HG02981 (cell line): ENCODE data around the gene SLC25A2.
"Not testable (repeated sequence)": the region's sequence is repeated elsewhere in the genome, so short reads cannot be mapped to it uniquely, and the experiment has no call there.

Experiments used
- ATAC-seq: cut with Tn5 transposase; IDR thresholded peaks from one replicate; pipeline ENCODE4 v1.9.1; 2021; ENCODE audit warnings: mild to moderate bottlenecking, moderate library complexity; ENCODE audit not compliant: unreplicated experiment

Gene SLC25A2

DNA sequence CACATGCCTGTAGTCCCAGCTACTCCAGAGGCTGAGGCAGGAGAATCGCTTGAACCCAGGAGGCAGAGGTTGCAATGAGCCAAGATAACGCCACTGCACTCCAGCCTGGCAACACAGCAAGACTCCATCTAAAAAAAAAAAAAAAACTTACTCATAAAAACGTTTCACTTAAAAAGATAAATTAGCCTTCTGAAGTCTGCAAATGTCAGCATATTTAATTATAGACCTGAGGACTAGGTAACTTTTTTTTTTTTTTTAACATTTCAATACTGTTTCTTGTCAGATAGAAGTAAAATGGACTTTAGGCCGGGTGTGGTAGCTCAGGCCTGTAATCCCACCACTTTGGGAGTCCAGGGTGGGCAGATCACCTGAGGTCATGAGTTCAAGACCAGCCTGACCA, 13.1 kb upstream of the SLC25A2 start:
- ATAC-seq, result not testable (repeated sequence)

DNA sequence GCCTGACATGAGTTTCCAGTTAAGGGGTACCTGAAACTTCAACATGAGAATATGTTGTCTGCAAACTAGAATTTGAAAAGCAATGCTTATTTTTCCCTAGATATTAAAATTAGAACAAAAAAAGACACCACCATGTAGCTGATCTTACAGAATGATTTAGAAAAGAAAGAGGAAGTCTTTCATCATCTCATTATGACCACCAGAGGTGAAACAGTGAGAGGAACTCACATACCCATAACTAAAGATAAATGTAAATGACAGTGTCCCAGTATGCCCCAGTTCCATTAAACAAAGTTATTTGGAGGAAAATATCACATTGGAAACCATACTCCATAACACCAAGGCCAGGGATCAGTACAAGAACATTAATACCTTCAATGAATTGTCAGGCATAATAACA, 9.9 kb upstream of the SLC25A2 start:
- no peak for ATAC-seq

DNA sequence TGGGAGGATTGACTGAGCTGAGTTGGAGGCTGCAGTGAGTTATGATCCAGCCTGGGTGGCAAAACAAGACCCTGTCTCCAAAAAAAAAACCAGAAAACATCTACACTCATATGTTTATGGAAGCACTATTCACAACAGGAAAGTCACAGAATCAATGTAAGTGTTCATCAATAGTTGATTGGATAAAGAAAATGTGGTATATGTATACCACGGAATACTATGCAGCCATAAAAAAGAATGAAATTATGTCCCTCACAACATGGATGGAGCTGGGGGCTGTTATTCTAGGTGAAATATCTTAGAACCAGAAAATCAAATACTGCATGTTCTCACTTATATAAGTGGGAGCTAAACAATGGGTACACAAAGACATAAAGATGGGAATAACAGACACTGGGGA, 2.8 kb upstream of the SLC25A2 start:
- ATAC-seq, result no peak

DNA sequence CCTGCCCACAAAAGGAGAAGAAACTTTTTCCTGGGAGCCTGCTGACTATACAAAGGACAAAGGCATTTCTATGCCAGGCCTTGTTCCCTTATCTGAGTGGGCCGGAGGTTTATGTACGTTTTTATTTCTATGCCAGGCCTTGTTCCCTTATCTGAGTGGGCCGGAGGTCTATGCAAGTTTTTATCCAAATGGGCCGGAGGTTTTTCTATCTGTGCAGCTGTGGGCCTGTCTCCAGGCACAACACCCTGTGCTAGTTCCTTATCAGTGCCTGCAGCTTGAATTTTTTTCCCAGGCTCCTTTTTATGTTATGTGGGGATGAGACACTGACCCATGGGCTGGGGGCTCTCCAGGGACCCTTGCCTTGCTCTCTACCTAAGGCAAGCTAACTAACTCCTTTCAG, 5.5 kb downstream of the SLC25A2 start:
- ATAC-seq, result no peak

DNA sequence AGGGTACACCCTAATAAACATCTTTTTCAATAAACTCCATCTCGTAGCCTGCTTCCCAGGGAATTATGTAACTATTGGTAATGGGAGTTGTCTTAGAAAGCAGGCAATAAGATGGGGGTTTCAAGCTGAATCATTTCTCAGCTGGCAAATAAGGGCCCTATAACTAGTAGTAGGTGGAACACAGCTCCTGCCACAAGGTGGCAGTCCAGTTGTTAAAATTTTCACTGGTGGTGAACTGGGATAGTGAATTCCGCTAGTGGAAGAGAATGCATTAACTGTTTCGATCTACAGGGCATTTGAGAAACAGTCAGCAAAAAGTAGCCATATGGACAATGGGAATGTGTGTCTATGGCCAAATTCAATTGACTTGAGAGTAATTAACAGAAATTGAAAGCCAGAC, 30.9 kb downstream of the SLC25A2 start:
- no peak for ATAC-seq

DNA sequence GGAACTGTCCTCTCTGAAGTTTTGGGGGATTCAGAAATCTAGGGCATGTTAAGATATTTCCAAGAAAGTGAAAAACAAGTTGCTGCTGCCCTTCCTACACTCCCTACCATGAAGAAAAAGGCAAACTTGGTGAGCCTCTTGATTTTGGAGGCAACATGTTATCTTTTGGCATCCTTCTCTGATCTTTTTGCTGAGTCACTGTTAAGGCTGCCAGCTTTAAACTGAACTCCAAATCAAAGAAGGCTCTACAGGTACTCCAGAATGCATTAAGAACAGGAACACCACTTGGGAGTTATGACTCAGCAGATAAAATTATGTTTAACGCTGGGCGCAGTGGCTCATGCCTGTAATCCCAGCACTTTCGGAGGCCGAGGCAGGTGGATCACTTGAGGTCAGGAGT, 34.7 kb downstream of the SLC25A2 start:
- ATAC-seq, result no peak

DNA sequence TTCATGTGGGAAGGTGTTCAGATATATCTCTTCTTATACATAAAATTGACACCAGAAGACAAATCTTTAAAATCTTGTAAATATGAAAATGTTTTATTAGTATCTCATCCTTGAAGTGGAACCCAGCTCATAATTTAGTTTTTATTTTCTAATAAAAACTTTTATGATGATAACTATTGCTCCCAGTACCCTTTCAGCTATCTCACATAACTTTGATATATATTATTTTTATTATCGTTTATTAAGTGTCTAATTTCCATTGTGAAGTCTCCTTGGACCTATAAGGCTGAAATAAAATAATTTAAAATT, 42.7 kb downstream of the SLC25A2 start:
- no peak for ATAC-seq

DNA sequence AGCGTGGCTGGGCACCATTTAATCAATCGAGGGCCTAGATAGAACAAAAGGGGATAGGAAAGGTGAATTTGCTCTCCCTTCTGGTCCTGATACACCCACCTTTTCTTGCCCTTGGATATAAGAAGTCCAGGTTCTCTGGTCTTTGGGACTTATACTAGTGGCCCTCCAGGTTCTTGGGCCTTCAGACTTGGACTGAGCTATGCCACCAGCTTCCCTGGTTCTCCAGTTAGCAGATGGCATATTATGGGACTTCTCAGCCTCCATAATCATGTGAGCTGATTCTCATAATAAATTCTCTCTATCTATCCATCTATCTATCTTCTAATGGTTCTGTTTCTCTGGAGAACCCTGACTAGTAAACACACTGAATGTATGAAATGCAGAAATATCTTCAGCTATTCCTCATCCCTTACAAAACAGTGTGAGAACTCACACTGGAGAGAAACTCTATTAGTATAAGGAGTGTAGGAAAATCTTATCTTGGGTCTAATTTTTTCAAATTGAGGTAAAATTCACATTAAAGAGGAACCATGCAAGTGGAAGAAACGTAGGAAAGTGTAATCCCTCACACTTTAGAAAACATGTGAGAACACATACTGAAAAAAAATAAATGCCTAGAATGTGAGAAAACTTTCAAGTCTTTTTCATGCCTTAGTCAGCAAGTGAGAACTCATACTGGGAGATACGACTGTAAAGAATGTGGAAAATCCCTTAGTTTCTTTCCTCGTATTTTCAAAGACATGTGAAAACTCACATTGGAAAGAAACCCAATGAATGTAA, 43.2 kb downstream of the SLC25A2 start:
- no peak for ATAC-seq

DNA sequence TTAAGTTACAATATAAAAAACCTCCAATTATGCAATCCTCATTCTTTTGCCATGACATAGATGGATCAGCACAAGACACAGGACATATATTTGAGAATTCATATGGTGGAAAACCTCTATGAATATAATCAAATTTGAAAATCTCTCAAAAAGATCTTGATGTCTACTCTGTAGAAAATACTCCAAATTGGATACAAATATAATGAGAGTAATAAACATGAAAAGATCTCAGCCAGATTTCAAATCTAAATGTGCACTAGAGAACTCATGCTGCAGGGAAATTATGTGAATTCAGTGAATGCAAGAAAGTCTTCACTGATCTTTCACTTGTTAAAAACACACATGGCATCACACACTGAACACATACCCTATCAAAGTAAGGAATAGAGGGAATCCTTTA, 44.9 kb downstream of the SLC25A2 start:
- ATAC-seq, result no peak

DNA sequence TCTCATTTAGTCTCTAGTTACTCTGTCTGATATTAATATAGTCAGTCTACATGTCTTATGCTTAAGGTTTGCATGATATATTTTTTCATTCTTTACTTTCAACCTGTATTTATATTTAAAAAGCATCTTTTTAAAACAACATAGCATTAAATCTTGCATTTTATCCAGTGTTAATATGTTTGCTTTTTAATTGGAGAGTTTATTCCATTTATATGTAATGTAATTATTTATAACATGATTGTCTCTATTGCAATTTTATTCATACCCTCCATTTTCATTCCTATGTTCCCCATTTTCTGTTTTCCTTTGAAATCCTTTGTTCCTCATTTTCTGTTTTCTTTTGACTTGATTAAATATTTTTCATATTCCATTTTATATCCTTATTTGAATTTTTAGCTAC, 45.4 kb downstream of the SLC25A2 start:
- no peak for ATAC-seq
